HUDEP-2 (cell line): ENCODE results near the gene ANKRD39.
"Not testable (repeated sequence)": the region's sequence is repeated elsewhere in the genome, so short reads cannot be mapped to it uniquely, and the experiment has no call there.

ENCODE experiments used
- DNase-seq, 76 experiments: peaks; one replicate each; lab custom pipeline; 2025; ENCODE audit not compliant: unreplicated experiment in 76 of 76; lab: John Stamatoyannopoulos, UW

Gene ANKRD39

DNA sequence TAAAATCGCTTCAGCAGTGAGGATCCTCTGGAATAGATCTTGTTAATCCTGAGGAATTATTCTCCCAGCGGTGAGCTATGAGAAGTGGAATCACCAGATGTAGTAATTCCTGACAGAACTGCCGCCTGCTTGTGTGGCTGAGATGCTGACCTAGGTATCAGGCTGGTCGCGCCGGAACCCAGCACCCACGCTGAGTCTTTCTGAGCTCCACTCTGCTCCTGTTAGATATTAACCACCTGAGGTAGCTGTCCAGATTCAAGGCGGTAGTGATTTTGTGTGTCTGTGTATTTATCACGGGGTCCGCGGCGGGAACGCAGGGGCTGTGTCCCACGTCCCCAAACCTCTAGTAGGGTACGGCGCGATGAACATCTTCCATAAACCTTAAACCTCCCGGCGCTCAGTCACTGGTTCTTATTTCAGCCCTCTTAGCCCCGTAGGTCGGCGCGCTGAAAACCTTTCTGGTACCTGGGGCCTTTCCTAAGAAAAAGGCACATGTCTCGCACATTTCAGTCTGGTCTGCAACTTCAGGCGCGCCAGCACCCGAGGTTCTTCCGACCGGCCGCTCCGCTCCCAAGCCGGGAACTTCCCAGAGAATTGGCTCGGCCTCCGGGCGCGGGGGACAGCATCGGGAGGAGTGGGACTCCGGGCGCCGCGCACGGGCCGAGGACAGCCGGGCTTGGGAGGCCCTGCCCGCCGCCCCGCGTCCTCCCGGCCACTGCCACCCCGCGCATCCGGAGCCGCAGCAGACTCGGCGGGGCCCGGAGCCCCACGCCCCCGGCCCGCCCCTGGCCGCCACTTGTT is 42.3 kb downstream of the ANKRD39 start:
- DNase-seq = peak in 2 of 76 experiments; percentile 14 to 24

DNA sequence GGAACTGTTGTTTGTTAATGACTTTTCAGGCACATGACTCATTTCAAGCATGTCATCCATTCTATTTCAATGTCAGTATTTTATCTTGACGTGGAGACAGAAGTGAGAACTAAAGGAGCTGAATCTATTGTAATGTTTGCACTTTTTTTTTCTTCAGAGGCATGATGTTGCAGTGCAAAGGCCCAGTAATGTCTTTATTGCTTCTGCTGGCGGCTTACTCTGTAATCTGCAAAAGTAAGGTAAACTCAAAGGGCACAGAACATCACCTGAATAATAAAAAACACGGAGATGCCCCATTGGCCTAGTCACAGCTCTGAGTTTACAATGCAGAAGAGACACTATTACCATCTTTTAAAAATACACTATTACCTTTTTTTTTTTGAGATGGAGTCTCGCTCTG is 44.2 kb downstream of the ANKRD39 start:
- DNase-seq = no peak

DNA sequence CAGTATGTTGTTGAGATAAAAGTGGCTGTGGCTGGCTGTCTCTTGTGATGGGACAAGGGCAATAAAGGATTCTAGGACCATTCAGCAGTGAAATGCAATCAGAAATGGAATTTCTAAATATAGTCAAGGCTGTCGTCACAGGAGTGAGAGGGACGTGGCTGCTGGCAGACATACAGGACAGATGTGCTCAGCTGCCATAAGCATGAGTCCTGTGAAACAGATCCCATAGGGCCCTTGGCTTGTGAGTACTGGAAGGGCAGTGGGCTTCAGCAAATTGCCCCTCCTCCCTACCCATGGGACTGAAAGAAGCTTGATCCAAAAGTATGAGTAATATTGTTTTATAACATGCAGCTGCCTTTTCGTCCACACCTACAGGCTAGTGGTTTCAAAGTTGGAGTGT is 45.9 kb downstream of the ANKRD39 start:
- no peak for DNase-seq

DNA sequence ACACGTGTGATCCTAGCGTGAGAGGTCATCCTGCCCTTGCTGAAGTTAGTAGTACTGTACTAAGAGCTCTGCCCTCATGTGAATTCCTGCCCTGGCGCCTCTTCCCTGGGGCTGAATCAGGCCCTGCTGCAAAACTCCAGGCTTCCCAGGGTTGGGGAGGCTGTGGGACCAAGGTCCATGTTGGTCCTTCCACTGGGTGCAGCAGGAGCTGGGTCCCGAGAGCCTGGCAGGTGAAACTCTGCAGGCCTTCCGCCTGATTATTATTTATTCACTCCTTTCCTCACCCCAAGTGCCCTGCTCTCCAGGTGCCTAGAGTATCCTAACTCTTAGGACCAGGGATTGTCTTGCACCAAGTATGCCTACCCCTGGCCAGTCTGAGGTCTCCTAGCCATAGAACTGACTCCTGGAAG is 47.0 kb downstream of the ANKRD39 start:
- DNase-seq = no peak

GRCh38 chr2:96809951-96810782 is 47.6 kb downstream of the ANKRD39 start:
- DNase-seq = peak in 44 of 76 experiments; percentile 4 to 60 (median 26)

DNA sequence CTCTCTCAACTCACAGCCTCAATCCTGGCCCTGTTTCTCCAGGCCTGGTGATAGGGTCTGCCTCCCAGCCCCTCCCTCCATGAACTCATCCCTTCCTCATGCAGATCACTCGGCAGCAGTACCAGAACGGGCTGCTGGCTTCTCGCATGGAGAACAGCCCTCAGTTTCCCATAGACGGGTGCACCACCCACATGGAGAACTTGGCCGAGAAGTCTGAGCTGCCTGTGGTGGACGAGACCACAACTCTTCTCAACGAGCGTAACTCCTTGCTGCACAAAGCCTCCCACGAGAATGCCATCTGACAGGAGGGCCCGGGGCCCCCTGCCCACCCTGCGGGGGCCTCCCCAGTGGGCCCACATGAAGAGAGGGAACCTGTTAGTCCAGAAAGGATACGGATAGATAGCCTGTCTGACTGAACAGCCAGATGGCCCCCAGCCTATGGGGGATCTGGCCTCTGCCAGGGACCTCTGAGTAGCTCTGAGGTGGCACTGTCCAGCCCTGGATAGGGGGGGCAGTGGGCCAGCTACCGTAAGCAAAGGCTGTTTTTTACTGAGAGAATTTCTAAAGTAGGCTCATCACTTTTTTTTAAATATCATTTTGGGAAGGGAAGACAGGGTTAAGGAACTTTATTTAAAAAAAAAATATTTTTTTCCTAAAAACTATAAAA is 48.5 kb downstream of the ANKRD39 start:
- no peak for DNase-seq

DNA sequence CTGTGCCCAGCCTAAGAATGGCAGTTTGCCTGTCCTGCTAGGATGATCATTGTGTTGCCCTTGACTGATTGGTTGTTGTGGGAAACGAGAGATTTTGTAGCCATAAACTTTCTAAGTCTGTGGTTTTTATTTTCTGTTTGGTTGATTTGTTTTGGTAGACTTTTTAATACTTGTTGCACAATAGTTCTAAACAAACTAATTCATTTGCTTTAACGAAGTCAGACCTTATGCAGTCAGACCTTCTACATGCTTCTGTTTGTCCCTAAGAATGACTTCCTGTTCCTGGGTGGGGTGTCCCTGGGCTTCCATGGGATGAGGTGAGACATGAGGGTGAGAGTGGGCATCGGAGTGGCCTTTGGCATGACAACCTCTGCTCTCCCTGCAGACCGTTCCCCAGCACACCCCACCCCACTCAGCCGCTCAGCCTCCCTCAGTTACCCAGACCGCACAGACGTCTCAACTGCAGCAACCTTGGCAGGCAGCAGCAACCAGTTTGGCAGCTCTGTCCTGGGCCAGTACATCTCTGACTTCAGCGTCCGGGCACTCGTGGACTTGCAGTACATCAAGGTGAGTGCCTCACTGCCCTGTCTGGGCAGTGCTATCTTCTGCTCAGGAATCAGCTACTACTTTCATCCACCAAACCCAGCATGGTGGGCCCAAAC is 49.5 kb downstream of the ANKRD39 start:
- DNase-seq = no peak

- no peak for DNase-seq
Measured at GRCh38 chr2:96807127-96807471, 50.7 kb downstream of the ANKRD39 start.

DNA sequence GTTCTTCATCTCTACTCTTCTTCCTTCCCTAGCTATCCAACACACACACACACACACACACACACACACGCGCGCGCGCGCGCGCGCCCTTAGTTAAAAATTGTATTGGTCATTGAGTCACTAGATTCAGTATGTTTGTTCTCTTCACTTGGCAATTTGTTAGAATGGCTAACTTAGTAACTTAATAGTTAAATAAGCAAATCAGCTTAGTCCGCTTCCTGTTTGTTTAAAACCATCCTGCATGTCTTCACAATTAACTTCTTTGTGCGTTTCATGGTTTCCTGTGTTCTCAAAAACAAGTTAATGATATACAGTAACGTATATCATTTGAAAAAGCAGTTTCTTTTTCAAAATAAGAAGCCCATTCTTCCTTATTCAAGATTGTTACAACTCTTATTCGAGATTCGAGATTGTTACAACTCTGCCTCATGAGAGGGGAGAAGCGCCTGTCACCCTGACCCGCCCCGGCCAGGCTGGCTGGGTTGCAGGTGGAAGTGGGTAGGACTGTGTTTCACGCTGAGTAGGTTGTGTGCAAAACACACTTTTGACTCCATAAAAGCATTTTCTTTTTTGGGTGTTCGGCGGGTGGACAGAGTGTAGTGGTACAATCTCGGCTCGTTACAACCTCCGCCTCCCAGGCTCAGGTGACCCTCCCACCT is 51.2 kb downstream of the ANKRD39 start:
- no peak for DNase-seq

- not testable (repeated sequence) for DNase-seq
Measured at GRCh38 chr2:96805946-96806345, 51.9 kb downstream of the ANKRD39 start.

- no peak for DNase-seq
Measured at GRCh38 chr2:96804986-96805385, 52.8 kb downstream of the ANKRD39 start.

DNA sequence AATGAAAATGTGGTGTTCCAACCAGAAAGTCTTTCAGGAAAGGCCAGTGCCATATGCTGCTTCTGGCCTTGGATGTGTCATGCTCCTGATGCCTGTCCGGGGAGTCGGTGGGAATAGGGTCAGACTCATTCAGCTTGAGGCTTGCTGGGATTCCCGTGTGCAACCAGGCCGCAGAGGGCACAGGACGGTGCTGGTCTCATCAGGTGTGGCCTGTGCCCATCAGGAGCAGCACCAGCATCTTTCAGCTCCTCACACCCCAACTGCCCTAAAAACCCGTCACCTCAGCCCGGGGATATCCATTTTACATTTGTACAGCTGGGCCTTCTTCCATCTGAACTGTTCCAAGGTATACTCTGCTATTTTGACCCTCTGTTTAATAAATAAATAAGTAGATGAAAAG is 55.1 kb downstream of the ANKRD39 start:
- no peak for DNase-seq

DNA sequence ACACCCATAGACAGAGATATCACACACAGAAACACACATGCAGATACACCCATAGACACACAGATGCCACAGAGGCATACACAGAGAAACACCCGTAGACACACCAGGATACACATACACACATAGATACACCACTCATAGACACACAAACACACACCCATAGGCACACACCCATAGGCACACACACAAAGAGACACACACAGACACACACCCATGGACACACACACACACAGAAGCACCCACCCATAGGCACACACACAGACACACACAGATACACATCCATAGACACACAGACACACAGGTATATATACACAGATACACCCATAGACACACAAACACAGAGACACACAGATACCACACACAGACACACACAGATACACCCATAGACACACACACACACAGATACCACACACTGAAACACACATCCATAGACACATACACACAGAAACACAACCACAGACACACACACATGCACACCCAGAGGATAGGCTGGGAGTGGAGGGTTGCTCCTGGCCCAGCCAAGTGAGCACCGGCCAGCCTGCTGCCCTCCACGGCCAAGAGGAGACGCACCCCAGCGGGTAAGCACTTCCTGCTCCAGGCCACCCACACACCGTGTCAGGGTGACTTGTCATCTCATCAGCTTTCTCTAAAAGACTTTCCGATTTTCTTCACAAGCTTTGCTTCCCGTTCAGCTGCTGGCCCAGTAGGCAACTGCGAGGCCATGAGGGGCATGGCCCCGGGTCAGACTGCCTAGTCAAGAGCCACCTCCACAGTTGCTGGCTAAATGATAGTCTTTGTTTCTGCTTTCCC is 55.8 kb downstream of the ANKRD39 start:
- DNase-seq = no peak

- DNase-seq = peak in 39 of 76 experiments; percentile 2 to 60 (median 34)
Measured at GRCh38 chr2:96801005-96801785, 56.6 kb downstream of the ANKRD39 start.

DNA sequence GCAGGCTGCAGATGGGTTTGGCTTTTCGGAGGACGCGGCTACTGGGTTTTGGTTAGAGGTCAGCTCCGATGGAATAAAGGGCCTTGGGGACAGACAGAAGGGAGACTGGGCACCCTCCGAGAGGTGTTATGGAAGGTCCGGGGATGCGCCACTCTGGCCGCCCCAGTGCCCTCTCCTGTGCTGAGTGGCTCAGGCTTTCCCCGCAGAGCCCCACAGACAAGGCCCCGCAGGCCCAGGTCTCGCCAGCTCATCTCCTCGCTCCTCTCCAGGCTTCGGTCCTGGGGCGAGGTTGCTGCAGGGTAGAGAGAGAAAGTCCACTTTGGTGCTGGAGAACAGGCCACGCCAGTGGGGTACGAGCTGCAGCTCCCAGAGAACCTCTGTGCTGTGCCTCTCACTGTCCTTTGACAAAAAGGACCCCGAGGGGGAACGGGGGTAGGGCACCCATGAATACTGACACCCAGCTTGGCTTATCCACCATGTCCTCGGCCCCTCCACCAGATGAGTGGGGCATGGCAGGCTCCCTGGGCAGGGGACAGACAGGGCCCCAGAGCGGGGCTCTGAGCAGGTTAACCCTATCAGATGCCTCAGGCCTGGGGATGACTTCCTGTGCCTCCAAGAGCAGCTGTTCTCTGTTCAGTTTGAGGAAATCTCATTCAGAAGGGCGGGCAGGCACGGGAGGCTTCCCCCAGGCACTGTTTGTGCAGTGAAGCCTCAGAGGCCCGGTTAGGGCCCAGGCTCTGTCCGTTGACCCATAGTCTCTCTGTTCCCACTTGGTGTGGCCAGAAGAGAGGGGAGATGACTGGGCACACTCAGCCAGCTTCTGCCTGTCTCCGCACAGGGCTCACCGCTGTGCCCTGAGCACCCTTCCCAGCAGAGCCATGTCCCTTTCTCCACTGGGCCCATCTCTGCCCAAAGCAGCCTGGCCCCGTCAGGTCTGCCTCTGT is 57.5 kb downstream of the ANKRD39 start:
- DNase-seq = no peak

DNA sequence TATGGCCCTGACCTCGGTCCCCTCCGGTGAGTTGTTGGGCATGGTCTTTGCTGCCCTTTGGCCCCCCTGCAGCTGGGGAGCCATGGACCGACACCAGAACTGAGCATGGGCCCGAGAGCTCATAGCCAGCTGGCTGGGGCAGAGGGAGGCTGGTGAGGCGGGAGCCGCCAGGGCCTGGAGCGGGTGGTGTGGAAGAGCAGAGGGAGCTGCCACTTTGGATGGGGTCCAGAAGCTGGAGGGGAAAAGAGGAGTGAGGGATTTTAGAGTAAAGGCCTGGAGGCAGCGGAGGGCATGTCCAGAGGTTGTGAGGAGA is 58.2 kb downstream of the ANKRD39 start:
- no peak for DNase-seq

- DNase-seq = no peak
Measured at GRCh38 chr2:96798733-96799622, 58.8 kb downstream of the ANKRD39 start.
